GM12864 (cell line): ENCODE data around the gene TOGARAM2.

ENCODE experiments used
- DNase-seq: peaks from one replicate; pipeline ENCODE4 v3.0.0-alpha.2; 2011; ENCODE audit warnings: low read depth
- H3K4me3 ChIP-seq: 2 replicates; pipeline ENCODE4 v1.5.1; 2011; ENCODE audit warnings: mild to moderate bottlenecking, low read depth, low read length, control low read depth
- CTCF ChIP-seq: IDR thresholded peaks from 2 replicates; pipeline ENCODE4 v1.5.1; 2011; ENCODE audit warnings: low read depth, mild to moderate bottlenecking, moderate library complexity, low read length, control low read depth, inconsistent platforms; ENCODE audit errors: missing control alignments

TOGARAM2 gene

GRCh38 chr2:29056452-29056851 lies 75.4 kb downstream of the TOGARAM2 start:
- TF ChIP-seq CTCF: no peak
- H3K4me3 ChIP-seq: no peak overlapping the region
- DNase-seq: no peak

GRCh38 chr2:29057006-29057405 lies 75.9 kb downstream of the TOGARAM2 start:
- TF ChIP-seq CTCF: no peak
- no peak overlapping the region for H3K4me3 ChIP-seq
- DNase-seq: no peak

- no peak for DNase-seq
- no peak overlapping the region for H3K4me3 ChIP-seq
- no peak for TF ChIP-seq CTCF
Measured at GRCh38 chr2:29059624-29060023, 78.5 kb downstream of the TOGARAM2 start.

GRCh38 chr2:29060441-29060840 lies 79.3 kb downstream of the TOGARAM2 start:
- no peak for TF ChIP-seq CTCF
- no peak overlapping the region for H3K4me3 ChIP-seq
- no peak for DNase-seq

GRCh38 chr2:29061176-29061575 lies 80.1 kb downstream of the TOGARAM2 start:
- no peak for DNase-seq
- no peak for TF ChIP-seq CTCF
- H3K4me3 ChIP-seq: no peak overlapping the region

- TF ChIP-seq CTCF: no peak
- DNase-seq: no peak
- no peak overlapping the region for H3K4me3 ChIP-seq
Measured at GRCh38 chr2:29061616-29062015, 80.5 kb downstream of the TOGARAM2 start.

GRCh38 chr2:29062371-29062770 lies 81.3 kb downstream of the TOGARAM2 start:
- no peak for TF ChIP-seq CTCF
- no peak overlapping the region for H3K4me3 ChIP-seq
- DNase-seq: no peak
